ENCODE results near the gene SACM1L. TPM values are rescaled to one million over a fixed set of nuclear protein-coding genes. Genes with fewer than 3 reads are reported as not detected.
A peak's percentile ranks its signal among the peaks of the same experiment; 100 is the strongest.

Gene SACM1L, protein sequence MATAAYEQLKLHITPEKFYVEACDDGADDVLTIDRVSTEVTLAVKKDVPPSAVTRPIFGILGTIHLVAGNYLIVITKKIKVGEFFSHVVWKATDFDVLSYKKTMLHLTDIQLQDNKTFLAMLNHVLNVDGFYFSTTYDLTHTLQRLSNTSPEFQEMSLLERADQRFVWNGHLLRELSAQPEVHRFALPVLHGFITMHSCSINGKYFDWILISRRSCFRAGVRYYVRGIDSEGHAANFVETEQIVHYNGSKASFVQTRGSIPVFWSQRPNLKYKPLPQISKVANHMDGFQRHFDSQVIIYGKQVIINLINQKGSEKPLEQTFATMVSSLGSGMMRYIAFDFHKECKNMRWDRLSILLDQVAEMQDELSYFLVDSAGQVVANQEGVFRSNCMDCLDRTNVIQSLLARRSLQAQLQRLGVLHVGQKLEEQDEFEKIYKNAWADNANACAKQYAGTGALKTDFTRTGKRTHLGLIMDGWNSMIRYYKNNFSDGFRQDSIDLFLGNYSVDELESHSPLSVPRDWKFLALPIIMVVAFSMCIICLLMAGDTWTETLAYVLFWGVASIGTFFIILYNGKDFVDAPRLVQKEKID
- total RNA-seq, result 19.8 and 27.8 TPM in 2 replicates

DNA sequence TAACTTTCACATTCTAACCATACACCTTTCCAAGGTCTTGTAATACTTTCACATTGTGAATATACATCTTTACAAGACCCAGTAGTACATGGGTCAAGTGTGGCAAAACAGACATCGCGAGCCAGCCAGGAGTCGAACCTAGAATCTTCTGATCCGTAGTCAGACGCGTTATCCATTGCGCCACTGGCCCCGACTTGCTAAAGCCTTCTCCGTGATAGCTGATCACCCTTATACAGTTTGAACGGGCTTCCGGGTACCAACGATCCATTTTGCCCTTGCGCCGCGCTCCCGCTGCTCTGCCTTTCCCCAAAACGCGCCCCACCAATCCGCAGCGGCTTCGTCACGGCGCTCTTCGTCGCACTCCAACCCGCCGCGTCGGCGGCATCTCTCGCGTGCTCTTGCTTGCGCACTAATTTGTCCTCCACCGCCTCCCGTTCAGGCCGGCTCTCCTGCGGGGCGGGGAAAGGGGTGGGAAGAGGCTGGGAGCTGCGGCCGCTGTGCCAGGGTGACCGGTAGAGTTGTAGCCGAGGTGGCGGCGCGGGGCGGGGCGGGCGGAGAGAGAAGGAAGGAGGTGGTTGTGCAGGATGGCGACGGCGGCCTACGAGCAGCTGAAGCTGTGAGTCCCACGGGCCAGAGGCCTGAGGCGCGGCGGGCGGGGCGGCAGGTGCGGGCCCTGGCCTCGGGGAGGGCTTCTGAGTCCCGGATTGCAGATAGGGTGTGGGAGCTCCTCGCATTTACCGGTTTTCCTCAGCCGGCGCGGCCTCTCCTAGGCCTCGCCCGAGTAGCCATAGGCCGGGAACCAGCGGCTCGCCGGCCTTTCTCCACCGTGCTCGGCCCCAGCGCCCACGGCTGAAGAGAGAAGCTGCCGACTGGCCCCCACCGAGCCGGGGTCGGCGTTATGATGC, at the start of gene SACM1L:
SACM1L (plus strand) TSS at position 515 of the 905 bp plus-strand sequence; CDS start at position 585, 70 bp downstream.
- Histone ChIP-seq H3K4me3 (ENCODE audit: low read depth, low read length) (peak within 1 kb of the TSS; percentile 87), H3K36me3 (ENCODE audit: control insufficient read depth, insufficient read depth, low read length) (no peaks in the 10 kb centered on the region), H3K27me3 (ENCODE audit: control insufficient read depth, insufficient read depth, low read length) (no peaks in the 10 kb centered on the region)
- peak; percentile 92 for DNase-seq (ENCODE audit: low read depth)
- TF ChIP-seq CTCF (IDR thresholded peaks at IDR 0.05; ENCODE audit: insufficient read depth, low read length, poor library complexity, severe bottlenecking), result no peak

DNA sequence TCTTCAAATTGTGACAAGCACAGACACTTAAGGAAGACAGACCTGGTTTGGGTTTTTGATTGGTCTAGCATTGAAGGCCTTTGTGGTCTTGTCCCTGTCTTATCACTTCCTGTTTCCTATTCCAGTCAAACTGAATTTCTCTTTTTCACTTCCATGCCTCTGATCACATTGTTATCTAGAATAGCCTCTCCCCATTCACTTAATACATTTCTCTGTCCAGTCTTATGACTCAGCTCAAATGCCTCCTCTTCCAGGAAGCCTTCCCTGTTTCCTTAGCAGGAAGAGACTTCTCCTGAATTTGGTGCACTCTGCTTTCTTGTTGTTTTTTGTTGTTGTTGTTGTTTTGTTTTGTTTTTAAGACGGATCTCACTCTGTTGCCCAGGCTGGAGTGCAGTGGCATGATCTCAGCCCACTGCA, 49.1 kb upstream of the SACM1L start:
- no peaks in the 10 kb centered on the region for H3K27me3 ChIP-seq (ENCODE audit: control insufficient read depth, insufficient read depth, low read length)
- DNase-seq (ENCODE audit: low read depth), result no peak
- no peak overlapping the region for H3K4me3 ChIP-seq (ENCODE audit: low read depth, low read length)
- H3K36me3 ChIP-seq (ENCODE audit: control insufficient read depth, insufficient read depth, low read length), result no peaks in the 10 kb centered on the region
- TF ChIP-seq CTCF (IDR thresholded peaks at IDR 0.05; ENCODE audit: insufficient read depth, low read length, poor library complexity, severe bottlenecking), result no peak

DNA sequence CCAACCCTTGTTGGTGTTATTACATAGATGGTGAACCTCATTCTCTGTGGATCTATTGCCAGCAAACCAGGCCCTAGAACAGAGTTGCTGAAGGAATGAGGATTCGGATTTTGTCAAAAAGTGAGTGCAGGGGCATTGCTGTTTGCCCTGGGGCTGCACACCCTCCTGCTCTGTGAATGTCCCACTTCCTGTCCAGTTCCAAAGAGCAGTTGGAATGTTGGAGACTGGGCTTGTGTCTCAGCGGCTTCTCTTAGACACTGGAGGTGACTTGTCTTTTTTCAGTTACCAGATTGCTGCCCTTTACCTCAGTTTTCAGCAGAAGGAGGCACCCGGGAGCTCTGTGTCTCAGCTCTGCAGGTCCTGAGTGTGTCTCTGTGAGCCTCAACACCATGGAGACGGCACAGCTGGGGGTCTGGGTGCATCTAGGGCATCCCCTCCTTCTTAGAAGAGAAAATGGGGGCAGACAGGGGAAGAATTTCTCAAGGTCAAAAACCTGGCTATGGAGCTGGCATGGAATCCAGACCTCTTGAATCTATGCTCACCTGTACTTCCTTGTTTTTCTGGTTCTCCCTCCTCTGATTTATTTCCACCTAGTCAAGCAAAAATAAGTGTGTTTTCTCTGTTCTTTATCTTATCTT, 48.4 kb upstream of the SACM1L start:
- TF ChIP-seq CTCF (IDR thresholded peaks at IDR 0.05; ENCODE audit: insufficient read depth, low read length, poor library complexity, severe bottlenecking), result no peak
- H3K4me3 ChIP-seq (ENCODE audit: low read depth, low read length), result no peak overlapping the region
- H3K27me3 ChIP-seq (ENCODE audit: control insufficient read depth, insufficient read depth, low read length), result no peaks in the 10 kb centered on the region
- no peaks in the 10 kb centered on the region for H3K36me3 ChIP-seq (ENCODE audit: control insufficient read depth, insufficient read depth, low read length)
- no peak for DNase-seq (ENCODE audit: low read depth)

DNA sequence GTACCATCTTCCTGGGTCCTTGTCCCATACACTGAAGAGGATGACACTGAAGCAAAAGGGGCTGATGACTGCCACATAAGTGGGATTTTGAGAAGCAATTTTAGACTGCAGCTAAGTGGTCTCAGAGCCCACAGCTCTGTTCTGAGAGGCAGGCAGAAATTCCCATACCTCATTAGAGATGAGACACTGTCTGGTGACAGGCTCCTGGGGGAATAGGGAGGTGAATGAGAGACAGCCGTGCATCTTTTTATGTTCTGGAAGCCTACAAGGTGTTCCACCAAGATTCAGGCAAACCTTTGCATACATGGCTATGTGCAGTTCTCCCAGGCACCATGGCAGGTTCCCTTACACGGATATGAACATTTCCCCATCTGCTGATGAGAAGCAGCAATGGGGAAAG, 47.4 kb upstream of the SACM1L start:
- Histone ChIP-seq H3K27me3 (ENCODE audit: control insufficient read depth, insufficient read depth, low read length) (no peaks in the 10 kb centered on the region), H3K4me3 (ENCODE audit: low read depth, low read length) (no peak overlapping the region), H3K36me3 (ENCODE audit: control insufficient read depth, insufficient read depth, low read length) (no peaks in the 10 kb centered on the region)
- no peak for DNase-seq (ENCODE audit: low read depth)
- no peak for TF ChIP-seq CTCF (IDR thresholded peaks at IDR 0.05; ENCODE audit: insufficient read depth, low read length, poor library complexity, severe bottlenecking)

DNA sequence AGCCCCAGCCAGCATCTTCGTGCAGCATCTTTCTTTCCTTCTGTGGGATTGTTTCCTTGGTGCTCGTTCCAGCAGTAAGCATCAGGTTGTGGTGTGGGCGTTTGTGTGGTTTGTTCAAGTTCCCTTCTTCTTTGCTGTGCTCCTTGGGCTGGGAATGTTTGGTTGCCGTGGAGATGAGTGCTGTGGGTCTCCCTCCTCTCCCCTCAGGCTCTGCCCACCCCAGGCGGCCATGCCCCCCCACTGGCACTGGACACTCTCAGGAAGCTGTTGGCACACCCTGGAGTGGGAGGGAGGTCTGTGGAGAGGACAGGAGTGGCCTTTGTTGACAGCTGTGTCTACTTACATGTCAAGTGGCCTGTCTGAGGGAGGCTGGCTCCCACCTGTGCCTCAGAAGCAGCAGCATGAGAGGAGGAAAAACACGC, 46.5 kb upstream of the SACM1L start:
- Histone ChIP-seq H3K4me3 (ENCODE audit: low read depth, low read length) (no peak overlapping the region), H3K36me3 (ENCODE audit: control insufficient read depth, insufficient read depth, low read length) (no peaks in the 10 kb centered on the region), H3K27me3 (ENCODE audit: control insufficient read depth, insufficient read depth, low read length) (no peaks in the 10 kb centered on the region)
- DNase-seq (ENCODE audit: low read depth), result no peak
- TF ChIP-seq CTCF (IDR thresholded peaks at IDR 0.05; ENCODE audit: insufficient read depth, low read length, poor library complexity, severe bottlenecking), result no peak
